Neural cell (in vitro differentiated cells): ENCODE data around the gene PPP1R14B.

Experiments
- EP300 ChIP-seq: fragments of 450-650 bp; conservative IDR thresholded peaks from 2 replicates; pipeline ENCODE4 v1.6.1; 2014; ENCODE audit warnings: antibody characterized with exemption, mild to moderate bottlenecking, moderate library complexity; ENCODE audit not compliant: poor library complexity, severe bottlenecking
- EZH2 ChIP-seq: fragments of 200-600, 300-800 bp; shearing (Covaris generic), sonication (generic); IDR thresholded peaks from 2 replicates; pipeline ENCODE4 v1.6.1; 2014; ENCODE audit warnings: antibody characterized with exemption, low read length, borderline replicate concordance, mild to moderate bottlenecking; ENCODE audit not compliant: insufficient read depth, poor library complexity, severe bottlenecking
- MXI1 ChIP-seq: fragments of 450-650 bp; conservative IDR thresholded peaks from 2 replicates; pipeline ENCODE4 v1.6.1; 2014; ENCODE audit warnings: antibody characterized with exemption, mild to moderate bottlenecking; ENCODE audit not compliant: poor library complexity, severe bottlenecking
- POLR2AphosphoS5 ChIP-seq: IDR thresholded peaks from 2 replicates; pipeline ENCODE4 v1.6.1; 2012
- RAD21 ChIP-seq: fragments of 450-650 bp; conservative IDR thresholded peaks from 2 replicates; pipeline ENCODE4 v1.6.1; 2014; ENCODE audit warnings: antibody characterized with exemption, mild to moderate bottlenecking, moderate library complexity
- SMC3 ChIP-seq: fragments of 450-650 bp; conservative IDR thresholded peaks from 2 replicates; pipeline ENCODE4 v1.6.1; 2014; ENCODE audit warnings: antibody characterized with exemption, mild to moderate bottlenecking, moderate library complexity; ENCODE audit not compliant: poor library complexity
- TAF1 ChIP-seq: IDR thresholded peaks from 2 replicates; pipeline ENCODE4 v1.6.1; 2012; ENCODE audit warnings: low read depth
- TF ChIP-seq, protein P1 (sequence below): fragments of 450-650 bp; IDR thresholded peaks from 2 replicates; pipeline ENCODE4 v1.5.1; 2014; ENCODE audit warnings: antibody characterized with exemption, mild to moderate bottlenecking, moderate library complexity; ENCODE audit not compliant: poor library complexity, severe bottlenecking

- TF ChIP-seq EZH2 = no peak
- no peak for TF ChIP-seq POLR2AphosphoS5
- TF ChIP-seq, protein P1, sequence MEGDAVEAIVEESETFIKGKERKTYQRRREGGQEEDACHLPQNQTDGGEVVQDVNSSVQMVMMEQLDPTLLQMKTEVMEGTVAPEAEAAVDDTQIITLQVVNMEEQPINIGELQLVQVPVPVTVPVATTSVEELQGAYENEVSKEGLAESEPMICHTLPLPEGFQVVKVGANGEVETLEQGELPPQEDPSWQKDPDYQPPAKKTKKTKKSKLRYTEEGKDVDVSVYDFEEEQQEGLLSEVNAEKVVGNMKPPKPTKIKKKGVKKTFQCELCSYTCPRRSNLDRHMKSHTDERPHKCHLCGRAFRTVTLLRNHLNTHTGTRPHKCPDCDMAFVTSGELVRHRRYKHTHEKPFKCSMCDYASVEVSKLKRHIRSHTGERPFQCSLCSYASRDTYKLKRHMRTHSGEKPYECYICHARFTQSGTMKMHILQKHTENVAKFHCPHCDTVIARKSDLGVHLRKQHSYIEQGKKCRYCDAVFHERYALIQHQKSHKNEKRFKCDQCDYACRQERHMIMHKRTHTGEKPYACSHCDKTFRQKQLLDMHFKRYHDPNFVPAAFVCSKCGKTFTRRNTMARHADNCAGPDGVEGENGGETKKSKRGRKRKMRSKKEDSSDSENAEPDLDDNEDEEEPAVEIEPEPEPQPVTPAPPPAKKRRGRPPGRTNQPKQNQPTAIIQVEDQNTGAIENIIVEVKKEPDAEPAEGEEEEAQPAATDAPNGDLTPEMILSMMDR = no peak
- TF ChIP-seq TAF1 = no peak
- TF ChIP-seq RAD21 = no peak
- no peak for TF ChIP-seq MXI1
- TF ChIP-seq SMC3 = no peak
- no peak for TF ChIP-seq EP300
Measured at GRCh38 chr11:64230985-64231365, 15.8 kb downstream of the PPP1R14B start.
